GM19463 (cell line): ENCODE results near the gene PIEZO1.

Experiments
- ATAC-seq: cut with Tn5 transposase; IDR thresholded peaks from one replicate; pipeline ENCODE4 v1.9.1; 2021; ENCODE audit warnings: mild to moderate bottlenecking, moderate library complexity; ENCODE audit not compliant: unreplicated experiment

PIEZO1 gene

GRCh38 chr16:88737298-88738150, 47.5 kb downstream of the PIEZO1 start:
- peak; percentile 70 for ATAC-seq

- no peak for ATAC-seq
Measured at GRCh38 chr16:88736496-88736895, 48.5 kb downstream of the PIEZO1 start.

- no peak for ATAC-seq
Measured at GRCh38 chr16:88736088-88736487, 48.9 kb downstream of the PIEZO1 start.

GRCh38 chr16:88735616-88736015, 49.4 kb downstream of the PIEZO1 start:
- ATAC-seq = no peak

GRCh38 chr16:88735121-88735520, 49.9 kb downstream of the PIEZO1 start:
- ATAC-seq = no peak

- no peak for ATAC-seq
Measured at GRCh38 chr16:88734361-88734728, 50.7 kb downstream of the PIEZO1 start.

- ATAC-seq = no peak
Measured at GRCh38 chr16:88733630-88734360, 51.2 kb downstream of the PIEZO1 start.

GRCh38 chr16:88732961-88733294, 52.1 kb downstream of the PIEZO1 start:
- ATAC-seq = no peak

- no peak for ATAC-seq
Measured at GRCh38 chr16:88732172-88732960, 52.7 kb downstream of the PIEZO1 start.

- no peak for ATAC-seq
Measured at GRCh38 chr16:88731699-88732098, 53.3 kb downstream of the PIEZO1 start.

GRCh38 chr16:88730632-88731607, 54.1 kb downstream of the PIEZO1 start:
- ATAC-seq = no peak

- no peak for ATAC-seq
Measured at GRCh38 chr16:88727871-88728270, 57.1 kb downstream of the PIEZO1 start.

GRCh38 chr16:88726981-88727380, 58.0 kb downstream of the PIEZO1 start:
- no peak for ATAC-seq

- ATAC-seq = no peak
Measured at GRCh38 chr16:88726408-88726749, 58.6 kb downstream of the PIEZO1 start.

- ATAC-seq = no peak
Measured at GRCh38 chr16:88725609-88726407, 59.2 kb downstream of the PIEZO1 start.

GRCh38 chr16:88724855-88725555, 60.0 kb downstream of the PIEZO1 start:
- ATAC-seq = no peak

- ATAC-seq = no peak
Measured at GRCh38 chr16:88723911-88724310, 61.1 kb downstream of the PIEZO1 start.

- ATAC-seq = no peak
Measured at GRCh38 chr16:88723507-88723887, 61.5 kb downstream of the PIEZO1 start.
